GM06990 (cell line): Measurements from ENCODE around the gene ZNF618.

ENCODE experiments used
- DNase-seq: peaks from one replicate; pipeline ENCODE4 v3.0.0-alpha.2; 2011; ENCODE audit not compliant: insufficient read length; ENCODE audit errors: extremely low read depth
- H3K27me3 ChIP-seq: replicated peaks from 2 replicates; pipeline ENCODE4 v1.6.0; 2011; ENCODE audit warnings: low read length; ENCODE audit not compliant: control insufficient read depth, insufficient read depth
- H3K36me3 ChIP-seq: 2 replicates; pipeline ENCODE4 v1.5.1; 2011; ENCODE audit warnings: low read length; ENCODE audit not compliant: control insufficient read depth, insufficient read depth
- H3K4me3 ChIP-seq: replicated peaks from 2 replicates; pipeline ENCODE4 v1.5.1; 2011; ENCODE audit warnings: low read depth, mild to moderate bottlenecking, control low read depth, low read length
- TF ChIP-seq, protein P1 (sequence below): IDR thresholded peaks from 2 replicates; pipeline ENCODE4 v1.5.1; 2011; ENCODE audit warnings: low read length, control low read depth, mild to moderate bottlenecking, inconsistent platforms; ENCODE audit not compliant: insufficient read depth, poor library complexity, severe bottlenecking

ZNF618 gene

DNA sequence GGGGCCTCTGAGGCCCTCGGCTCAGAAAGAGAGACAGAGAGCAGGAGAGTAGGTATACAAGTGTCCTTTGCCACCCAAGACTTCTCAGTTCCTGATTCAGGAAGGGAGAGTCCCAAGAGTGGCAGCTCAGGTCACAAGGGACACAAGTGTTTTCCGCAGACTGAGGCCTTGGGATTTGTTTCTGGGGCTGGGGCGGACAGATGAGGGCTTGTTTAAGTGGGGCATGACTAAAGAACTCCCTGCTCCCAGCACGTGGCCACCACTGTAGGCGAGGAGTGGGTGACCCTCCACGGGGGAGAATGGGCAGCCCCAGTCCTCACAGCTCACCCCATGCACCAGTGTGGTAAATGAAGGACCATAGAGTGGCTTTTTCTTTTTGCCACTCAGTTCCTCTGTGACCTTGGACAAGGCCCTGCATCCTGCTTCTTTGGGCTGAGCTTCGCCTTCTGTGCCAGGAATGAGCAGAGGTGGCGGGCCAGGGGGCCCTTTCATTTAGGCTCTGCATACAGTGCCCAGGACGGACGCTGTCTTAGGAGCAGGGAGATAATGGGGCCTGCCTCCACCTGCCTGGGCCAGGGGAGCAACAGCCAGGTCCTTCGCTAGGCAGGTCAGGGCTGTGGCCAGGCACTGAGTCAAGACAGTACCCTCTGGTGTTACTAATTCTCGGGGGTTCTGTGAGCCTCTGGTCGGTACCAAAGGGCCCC is 151.2 kb downstream of the ZNF618 start:
- H3K36me3 ChIP-seq = no peaks in the 10 kb centered on the region
- TF ChIP-seq, protein P1, sequence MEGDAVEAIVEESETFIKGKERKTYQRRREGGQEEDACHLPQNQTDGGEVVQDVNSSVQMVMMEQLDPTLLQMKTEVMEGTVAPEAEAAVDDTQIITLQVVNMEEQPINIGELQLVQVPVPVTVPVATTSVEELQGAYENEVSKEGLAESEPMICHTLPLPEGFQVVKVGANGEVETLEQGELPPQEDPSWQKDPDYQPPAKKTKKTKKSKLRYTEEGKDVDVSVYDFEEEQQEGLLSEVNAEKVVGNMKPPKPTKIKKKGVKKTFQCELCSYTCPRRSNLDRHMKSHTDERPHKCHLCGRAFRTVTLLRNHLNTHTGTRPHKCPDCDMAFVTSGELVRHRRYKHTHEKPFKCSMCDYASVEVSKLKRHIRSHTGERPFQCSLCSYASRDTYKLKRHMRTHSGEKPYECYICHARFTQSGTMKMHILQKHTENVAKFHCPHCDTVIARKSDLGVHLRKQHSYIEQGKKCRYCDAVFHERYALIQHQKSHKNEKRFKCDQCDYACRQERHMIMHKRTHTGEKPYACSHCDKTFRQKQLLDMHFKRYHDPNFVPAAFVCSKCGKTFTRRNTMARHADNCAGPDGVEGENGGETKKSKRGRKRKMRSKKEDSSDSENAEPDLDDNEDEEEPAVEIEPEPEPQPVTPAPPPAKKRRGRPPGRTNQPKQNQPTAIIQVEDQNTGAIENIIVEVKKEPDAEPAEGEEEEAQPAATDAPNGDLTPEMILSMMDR = no peak
- DNase-seq = no peak
- no peak overlapping the region for H3K4me3 ChIP-seq
- H3K27me3 ChIP-seq = no peaks in the 10 kb centered on the region; the same call in 1 of the 2 replicates

DNA sequence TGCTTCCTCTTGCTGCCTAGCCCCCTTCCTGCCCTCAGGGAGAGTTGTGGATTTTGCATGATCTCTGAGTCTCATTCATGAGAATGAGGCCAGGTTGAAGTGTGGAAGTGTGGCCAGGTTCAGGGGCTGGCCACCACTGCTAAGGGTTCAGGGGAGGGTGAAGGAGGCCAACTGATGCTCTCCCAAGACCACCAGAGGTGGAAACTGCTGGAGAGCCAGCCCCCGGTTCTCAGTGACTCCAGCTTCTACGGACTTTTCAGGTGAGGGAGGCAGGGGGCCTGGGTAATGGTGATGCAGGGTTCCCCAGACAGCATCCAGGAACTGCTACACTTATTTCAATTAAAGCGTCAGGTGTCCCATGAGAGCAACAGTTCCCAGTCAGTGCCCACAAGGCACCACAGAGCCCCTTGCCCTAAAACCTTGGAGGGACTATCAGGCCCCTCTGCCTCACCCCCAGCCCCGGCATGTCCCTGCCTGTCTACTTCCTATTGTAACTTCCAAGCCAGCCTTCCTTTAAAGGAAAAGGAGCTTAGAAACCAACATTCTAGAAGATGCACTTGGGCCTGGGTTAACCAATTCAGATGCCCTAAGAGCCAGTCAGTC is 151.9 kb downstream of the ZNF618 start:
- no peaks in the 10 kb centered on the region; the same call in 1 of the 2 replicates for H3K27me3 ChIP-seq
- H3K36me3 ChIP-seq = no peaks in the 10 kb centered on the region
- DNase-seq = no peak
- TF ChIP-seq, protein P1 = no peak
- H3K4me3 ChIP-seq = no peak overlapping the region

DNA sequence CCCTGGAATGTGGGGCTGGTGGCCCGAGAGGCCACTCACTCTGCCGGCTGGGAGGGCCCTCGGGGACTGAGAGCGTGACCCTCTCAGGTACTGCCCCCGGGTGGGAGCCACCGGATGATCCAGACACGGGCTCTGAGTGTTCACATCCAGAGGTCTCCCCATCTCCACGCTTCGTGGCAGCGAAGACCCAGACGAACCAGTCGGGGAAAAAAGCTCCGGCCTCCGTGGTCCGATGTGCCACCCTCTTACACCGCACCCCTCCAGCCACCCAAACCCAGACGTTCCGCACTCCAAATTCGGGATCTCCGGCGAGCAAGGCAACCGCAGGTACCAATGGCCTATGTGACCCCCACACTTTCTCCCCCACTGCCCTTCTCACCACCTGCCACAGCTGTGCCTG is 152.5 kb downstream of the ZNF618 start:
- H3K27me3 ChIP-seq = no peaks in the 10 kb centered on the region; the same call in 1 of the 2 replicates
- no peak overlapping the region for H3K4me3 ChIP-seq
- no peak for DNase-seq
- TF ChIP-seq, protein P1 = no peak
- no peaks in the 10 kb centered on the region for H3K36me3 ChIP-seq

DNA sequence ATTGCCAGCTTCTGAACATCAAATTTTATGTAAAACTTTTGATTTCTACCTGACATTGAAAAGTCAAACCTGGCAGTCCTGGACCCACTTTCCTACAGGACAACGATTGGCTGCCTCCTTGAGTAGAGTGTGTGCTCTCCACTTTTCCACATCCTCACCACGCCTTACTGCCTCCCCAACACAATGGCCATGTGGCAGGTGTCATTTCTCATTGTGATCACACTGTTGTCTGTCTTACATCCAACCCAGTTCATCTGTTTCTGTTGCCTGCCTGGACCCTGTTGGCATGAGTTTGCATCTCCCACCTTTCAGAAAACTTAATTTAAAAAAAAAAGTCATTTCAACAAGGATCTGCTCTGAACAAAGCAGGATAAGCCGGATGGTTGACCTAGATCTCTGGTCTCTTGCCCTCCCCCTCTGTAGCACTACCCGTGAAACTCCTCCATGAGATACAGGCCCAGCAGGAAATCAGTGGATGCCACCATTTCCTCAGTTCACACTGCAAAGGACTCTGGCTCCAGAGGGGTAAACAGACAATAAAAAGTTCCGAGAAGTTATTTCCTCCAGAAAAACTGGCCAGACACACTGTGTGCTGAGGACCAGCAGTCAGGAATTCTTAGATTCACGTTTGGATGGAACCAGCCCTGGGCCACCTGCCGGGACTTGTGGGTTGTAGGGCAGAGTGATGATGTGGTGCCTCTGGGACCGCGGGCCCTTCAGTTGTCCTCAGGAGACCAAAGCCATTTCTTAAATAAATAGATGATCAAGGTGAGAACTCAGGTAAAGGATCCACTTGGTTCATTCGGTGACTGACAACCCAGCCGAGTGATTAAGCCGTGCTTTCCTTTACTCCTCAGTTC is 153.4 kb downstream of the ZNF618 start:
- Histone ChIP-seq H3K27me3 (no peaks in the 10 kb centered on the region; the same call in 1 of the 2 replicates), H3K4me3 (no peak overlapping the region), H3K36me3 (no peaks in the 10 kb centered on the region)
- no peak for DNase-seq
- TF ChIP-seq, protein P1 = no peak

DNA sequence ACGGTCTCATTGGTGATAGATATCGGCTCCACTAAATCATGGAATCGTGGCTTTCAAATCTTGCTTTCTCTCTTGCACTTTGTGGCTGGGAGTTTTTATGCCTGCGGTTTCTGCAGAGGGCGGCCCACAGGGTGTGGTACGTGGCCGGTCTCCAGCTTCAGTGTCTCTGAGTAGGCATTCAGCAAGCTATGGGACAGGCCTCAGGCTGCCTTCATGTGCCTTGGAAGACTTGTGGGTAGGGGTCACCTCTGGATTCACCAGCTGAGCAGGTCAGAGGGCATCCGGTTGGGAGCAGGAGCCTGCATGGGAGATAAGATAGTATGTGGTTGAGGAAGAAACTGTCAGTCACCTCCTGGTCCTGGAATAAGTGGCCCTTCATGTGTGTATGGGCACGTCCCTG is 154.3 kb downstream of the ZNF618 start:
- DNase-seq = no peak
- H3K4me3 ChIP-seq = no peak overlapping the region
- TF ChIP-seq, protein P1 = no peak
- no peaks in the 10 kb centered on the region; the same call in 1 of the 2 replicates for H3K27me3 ChIP-seq
- no peaks in the 10 kb centered on the region for H3K36me3 ChIP-seq
